GM18502 (cell line): Measurements from ENCODE around the gene STAC.
A peak's percentile ranks its signal among the peaks of the same experiment; 100 is the strongest.

Source experiments
- ATAC-seq: cut with Tn5 transposase; IDR thresholded peaks from one replicate; pipeline ENCODE4 v1.9.1; 2021; ENCODE audit warnings: mild to moderate bottlenecking; ENCODE audit not compliant: unreplicated experiment, poor library complexity

STAC gene, protein sequence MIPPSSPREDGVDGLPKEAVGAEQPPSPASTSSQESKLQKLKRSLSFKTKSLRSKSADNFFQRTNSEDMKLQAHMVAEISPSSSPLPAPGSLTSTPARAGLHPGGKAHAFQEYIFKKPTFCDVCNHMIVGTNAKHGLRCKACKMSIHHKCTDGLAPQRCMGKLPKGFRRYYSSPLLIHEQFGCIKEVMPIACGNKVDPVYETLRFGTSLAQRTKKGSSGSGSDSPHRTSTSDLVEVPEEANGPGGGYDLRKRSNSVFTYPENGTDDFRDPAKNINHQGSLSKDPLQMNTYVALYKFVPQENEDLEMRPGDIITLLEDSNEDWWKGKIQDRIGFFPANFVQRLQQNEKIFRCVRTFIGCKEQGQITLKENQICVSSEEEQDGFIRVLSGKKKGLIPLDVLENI

DNA sequence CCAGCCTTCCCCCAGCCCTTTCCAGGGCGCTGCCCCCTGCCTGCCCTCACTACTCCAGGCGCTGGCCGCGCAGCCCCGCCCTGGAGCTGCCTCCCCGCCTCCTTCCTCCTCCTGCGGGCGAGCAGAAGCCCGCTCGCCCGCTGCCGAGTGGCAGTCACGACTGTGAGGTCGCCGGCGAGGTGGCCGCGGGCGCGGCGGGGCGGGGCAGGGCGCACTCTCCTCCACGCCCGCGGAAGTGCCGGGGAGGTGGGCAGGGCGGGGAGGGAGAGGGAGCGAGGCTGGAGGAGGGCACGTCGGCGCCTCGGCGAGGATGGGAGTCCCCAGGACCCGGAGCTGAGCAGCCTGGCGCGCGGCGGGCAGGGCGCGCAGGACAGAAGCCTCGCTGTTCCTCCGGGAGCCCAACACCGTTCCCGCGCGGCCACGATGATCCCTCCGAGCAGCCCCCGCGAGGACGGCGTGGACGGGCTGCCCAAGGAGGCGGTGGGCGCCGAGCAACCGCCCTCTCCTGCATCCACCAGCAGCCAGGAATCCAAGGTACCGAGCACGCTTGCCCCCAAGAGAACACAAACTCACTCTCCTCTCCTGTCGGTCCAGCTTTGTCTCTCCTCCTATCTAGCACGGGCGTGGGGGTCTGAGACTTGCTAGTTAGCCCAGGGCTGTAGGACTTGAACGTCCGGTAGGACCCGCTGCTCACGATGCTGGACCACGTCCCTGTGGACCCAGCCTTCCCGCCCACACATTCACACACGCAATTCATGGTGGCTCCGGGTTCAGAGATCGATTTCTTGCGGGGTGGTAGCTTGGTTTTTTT is at the start of gene STAC:
TSS of gene STAC (plus strand) at position 284 of the 811 bp plus-strand sequence. CDS start at position 424, 140 bp downstream.
- peak; percentile 62 for ATAC-seq

DNA sequence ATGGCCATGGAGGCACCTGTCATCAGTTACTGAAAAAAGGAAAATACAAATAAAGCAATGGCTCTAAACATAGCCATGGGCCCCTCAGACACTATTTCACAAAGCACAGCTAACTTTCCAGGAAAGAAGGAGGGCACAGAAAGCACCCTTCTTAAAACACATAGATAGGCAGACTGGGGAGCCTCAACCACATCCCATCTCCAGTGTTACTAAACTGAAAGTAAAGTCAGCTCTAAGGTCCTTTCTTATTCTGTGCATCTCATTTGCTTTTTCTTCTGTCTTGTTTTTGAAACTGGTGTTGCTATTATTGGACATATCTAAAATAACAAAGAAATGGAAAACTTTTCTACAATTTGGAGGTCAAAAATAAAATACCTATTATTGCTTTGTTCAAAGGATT is 48.2 kb upstream of the STAC start:
- ATAC-seq: no peak

DNA sequence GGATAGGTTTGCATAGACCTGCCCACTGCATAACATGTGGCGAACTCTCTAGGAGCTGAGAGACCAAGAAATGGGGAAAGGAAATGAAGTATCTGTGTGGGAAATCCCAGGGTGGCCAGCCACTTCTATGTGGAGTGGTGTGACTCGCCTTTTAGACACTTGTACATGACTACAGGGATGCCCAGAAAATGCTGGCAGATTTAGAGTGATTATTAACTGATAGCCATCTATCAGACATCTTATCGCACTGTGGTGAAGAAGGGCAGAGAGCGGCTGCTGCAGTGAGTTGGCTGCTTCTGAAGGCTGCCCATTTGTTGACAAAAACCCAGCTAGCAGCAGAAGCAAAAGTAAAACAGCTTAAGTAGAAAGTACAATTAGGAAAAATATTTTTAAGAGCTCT is 18.1 kb upstream of the STAC start:
- ATAC-seq: no peak

DNA sequence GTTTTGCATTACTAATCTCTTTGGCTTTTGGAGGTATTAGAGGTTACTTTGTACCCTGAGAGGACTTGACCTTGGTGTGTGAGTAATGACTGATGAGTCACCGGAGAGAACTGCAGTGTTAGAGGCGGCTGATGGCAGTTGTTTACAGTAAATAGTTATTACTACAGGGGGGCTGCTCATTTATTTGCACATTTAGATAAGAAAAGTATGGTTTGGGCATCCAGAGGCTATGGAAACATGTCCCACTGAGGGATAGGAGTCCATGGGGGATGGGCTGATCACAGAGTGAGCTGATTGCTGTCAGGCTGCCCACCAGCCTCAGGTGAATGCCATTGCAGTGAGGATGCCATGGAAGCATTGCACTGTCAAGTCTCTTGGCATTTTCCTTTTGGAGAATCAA is 17.3 kb upstream of the STAC start:
- ATAC-seq: no peak

DNA sequence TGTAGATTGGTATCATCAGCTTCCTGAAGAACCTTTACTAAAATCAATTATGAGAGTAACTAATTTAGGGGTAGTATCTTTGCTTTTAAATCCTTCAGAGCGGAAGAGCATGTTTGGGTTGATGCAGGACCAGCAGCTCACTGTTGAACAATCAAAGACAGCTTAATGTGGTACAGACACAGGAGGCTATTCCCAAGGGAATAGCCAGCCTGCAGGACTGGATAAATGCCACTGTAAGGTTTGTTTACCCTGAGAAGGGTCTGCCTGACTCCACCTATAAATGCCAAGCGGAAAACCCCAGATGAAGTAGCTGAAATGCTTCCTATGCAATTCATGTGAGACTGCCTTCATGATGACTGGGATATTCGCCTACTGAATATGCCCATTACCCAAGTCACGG is 16.0 kb upstream of the STAC start:
- no peak for ATAC-seq

DNA sequence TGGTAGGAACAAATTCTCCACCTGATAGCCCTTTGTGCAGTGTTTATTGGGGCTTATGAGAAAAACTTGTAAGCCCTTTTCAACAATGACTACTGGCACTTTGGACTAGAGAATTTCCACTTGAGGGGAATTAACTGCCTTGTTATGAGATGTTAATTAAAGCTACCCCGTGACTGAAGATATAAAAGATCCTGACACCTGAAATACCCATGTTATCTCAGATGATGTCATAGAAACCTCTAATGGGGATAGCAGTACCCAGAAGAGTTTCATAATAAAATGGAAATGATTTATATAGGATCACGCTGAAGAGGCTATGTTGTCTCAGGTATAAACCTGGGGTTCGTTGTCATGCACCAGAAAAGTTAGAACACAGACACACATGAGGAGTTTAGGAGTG is 14.5 kb upstream of the STAC start:
- ATAC-seq: no peak

DNA sequence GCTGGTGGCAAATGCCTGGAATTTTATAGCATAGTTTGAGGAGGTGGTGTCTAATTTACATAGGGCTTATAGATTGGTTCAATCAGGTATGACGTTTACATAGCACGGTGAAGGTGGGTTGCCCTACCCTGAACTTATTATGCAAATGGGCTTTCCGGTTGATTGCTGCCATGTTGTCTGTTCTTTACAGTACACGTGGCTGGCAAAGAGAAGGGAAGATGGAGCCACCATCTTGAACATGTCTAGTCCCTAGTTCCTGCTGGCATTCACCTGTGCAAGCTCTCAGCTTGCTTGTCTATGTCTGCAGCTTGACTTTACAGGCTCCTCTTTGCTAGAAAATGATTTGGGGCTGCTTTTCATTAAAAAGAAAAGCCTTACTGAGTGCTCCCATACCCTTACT is 14.0 kb upstream of the STAC start:
- ATAC-seq: no peak

DNA sequence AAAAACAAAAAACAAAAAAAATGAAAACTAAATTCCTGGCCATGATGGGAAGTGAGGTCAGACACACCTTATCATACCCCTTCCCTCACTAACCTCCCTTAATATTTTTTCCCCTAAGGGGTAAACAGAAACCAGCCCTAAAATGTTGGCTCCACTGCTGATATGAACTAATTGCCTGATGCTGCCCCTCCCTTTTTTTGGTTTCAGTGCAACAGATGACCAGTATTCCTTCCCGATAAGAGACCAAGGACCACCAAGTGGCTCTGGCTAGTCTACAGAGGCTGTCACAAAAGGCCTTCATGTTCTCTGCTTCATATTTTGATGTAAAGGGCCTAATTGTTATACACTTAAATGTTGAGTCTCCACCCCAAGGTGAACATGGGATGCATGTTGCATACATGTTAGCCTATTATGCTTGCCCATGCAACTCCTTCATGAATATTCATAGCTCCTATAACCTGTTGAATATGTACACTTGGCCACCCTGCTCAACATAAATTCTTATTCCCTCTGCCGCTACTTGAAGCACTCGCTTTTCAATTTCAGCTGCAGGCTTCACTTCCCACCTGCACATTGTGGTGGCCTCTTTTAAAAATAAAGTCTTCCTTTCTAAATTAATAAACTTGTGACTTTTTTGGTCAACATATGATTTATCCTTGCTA is 12.3 kb upstream of the STAC start:
- no peak for ATAC-seq

DNA sequence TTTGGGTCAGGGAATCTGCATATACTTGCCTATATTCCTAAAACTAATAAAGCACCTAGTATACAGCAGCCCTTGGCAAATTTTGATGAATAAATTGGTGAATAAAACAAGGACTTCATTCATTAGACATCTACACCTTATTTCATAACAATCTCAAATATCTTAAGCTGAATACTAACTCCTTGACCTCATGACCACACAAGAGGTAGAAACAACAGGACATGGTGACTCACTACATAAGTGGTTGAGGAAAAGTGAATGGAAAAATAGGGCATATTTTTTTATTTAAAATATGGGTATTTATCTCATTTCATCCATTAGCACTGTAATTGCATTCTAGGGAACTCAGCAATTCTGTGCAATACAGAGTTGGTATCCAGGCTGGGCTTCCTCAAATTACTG is 7.8 kb upstream of the STAC start:
- ATAC-seq: no peak

DNA sequence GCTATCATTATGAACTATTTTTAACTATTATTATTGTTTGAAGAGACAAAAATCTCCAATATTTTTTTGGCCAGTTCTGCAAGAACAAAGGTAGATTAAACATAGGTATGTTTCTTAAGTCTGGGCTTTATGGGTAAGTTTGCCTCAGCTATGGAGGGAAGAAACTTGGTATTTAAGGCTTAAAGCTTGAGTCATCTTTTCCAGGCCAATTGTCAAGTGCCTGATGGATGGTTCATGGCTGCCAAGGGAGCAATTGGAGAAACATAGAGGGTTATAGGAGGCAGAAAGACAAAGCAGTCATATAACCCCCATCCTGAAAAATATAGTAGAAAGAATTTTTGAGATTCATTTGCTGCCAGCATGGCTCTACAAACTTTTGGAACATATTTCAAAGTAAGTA is 7.2 kb upstream of the STAC start:
- no peak for ATAC-seq

DNA sequence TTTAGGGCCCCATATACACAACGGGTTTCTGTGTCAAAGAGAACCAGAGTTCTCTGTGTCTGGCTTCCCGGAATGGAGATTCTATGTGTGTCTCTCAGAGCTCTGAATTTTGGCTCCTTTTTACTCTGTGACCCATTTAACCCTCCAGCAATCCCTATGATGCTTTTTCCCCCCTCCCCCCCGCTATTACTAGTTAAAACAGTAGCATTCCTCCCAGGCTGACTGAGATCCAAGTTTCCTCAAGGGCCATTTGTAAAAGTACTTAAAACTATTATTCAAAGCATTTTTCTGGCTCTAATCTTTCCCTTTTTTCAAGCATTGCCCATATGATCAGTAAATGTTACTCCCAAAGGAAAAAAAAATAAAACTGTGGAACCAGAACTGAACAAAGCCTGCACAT is 6.6 kb upstream of the STAC start:
- ATAC-seq: no peak

DNA sequence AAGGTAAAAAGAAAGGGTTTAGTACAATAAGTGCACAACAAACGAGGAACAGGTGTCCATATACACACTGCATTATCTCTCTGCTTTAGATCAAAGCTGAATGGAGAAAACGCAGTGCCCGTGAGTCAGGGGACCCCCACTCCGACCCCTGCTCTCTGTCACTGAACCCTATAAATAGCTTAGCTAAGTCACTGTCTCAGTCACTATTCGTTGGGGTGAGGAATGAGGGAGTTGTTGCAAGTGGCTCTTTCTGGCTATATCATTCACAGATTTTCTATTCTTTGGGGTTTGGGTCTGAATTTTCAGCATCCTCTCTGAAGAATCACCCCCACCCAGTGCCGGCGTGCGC is 458 bp upstream of the STAC start:
- ATAC-seq: no peak

DNA sequence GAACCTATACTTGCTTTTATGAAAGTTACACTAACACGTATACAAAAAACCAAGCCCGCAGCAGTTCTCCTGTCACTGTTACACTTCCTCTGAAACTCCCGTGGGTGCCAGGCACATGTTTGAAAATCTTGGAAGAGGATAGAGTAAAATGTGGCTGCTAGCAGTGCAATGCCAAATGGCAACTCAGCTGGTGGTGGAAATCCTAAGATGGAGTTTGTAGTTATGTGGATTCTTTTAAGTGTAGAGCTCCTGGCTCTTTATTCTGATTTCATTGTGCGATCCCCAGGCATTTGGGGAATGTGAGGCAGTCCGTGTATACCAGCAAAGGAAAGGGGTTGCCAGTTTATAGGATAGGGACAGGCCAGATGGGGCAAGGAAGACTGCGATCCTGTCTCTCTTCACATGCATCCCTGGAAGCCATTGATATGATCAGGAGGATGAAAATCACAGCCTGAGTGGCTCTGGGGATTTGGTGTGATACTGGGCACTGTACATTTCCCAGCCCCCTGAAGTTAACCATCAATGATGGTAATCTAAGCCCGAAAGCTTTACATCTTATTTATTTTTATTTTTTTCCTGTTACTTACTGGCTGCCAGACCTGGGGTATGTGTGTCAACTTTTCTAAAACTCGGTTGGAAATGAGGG is 1.1 kb downstream of the STAC start:
- ATAC-seq: no peak

DNA sequence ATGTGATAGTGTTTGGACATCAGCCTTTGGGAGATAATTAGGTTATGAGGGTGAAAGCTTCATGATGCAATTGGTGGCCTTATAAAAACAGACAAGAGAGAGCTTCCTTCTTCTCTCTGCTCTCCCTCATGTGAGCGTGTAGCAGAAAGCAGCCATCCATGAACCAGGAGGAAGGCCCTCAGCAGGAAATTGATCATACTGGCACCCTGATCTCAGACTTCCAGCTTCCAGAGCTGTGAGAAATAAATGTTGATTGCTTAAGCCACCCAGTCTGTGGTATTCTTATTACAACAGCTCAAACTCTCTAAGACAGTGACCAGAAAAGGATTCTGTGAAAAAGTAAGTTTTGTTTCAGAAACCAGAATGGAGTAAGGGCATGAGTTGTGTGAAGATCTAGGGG is 13.3 kb downstream of the STAC start:
- ATAC-seq: no peak

DNA sequence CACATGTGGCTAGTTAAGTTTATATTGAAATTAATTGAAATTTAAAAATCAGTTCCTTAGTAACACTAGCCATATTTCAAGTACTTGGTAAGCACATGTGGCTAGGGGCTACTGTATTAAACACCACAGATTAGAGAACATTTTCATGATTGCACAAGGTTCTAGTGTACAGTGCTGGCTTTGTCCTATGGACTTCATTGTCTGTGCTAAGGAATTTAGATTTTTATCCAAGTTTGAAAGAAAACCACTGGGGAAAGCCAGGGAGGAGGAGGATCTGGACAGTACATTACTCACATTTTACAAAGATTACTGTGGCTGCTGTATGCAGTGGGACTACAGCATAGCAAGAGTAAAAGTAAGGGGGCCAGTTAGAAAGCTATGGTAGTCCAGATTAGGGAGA is 13.9 kb downstream of the STAC start:
- ATAC-seq: no peak

DNA sequence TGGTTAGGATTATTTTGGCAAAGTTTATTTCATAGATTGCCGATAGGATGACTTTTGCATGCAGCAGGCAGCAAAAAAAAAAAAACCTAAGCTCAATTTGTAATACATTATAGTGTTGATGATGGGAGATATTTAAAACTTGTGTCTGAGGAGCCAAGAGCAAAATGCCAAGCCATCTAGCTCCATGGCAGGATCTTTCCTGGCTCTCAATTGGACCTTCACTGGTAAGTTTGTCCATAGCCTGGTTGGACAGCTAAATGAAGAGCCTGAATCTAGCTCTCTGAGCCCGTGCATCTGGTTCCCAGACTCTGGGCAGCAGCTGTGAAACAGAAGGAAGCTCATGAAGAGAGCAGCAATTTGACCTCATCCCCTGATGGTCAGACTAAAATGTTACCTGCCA is 17.5 kb downstream of the STAC start:
- no peak for ATAC-seq

DNA sequence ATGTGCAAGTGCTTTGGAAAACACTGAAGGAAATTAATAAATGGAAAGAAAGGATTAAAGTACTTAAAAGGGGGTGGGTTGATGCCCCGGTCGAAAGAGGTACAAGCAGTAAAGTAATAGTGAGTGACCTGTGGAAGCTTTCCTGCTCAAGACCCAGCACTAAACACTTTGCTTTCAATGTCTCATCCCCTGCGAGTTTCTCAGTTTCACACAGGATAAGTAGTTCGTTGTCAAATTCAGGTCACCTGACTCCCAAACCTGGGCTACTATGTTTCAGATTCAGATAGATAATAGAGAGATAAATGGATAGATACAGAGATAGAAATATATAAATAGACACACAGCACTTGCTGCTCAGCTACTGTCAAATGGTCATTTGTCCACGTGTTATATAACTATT is 19.6 kb downstream of the STAC start:
- no peak for ATAC-seq

DNA sequence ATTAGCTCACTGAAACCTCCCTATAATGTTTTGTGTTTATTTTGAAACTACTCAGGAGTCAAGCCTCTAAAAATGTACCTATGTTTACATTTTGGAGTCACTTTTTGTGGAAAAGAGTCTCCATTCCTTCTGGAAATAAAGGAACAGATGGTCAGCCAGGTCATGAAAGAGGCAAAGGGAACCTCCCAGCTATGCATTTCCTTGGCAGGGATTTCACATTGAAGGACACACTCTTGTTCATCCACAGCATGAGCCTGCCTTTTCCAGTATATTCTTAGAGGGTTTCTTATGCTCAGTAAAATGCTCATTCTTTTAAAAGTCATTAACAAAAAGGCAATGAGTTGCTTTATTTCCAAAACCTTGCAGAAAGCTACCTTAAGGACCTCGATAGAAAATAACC is 20.8 kb downstream of the STAC start:
- no peak for ATAC-seq

DNA sequence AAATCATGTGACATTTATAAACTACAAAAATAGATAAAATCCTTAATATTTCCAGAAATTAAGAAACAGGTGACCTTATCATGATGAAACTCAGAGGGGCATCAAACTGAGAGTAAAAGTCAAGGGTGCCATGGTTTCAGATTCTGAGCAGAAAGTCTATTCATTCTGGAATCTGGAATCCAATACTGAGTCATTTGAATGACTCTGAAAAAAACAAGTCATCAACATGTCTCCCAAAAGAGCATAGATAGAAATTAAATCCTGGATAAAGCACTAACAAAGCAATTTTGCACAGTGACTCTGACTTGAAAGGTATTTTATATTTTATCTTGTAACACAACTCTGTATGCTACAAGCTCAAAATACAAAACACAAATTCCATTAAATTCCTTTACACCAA is 23.4 kb downstream of the STAC start:
- ATAC-seq: no peak

DNA sequence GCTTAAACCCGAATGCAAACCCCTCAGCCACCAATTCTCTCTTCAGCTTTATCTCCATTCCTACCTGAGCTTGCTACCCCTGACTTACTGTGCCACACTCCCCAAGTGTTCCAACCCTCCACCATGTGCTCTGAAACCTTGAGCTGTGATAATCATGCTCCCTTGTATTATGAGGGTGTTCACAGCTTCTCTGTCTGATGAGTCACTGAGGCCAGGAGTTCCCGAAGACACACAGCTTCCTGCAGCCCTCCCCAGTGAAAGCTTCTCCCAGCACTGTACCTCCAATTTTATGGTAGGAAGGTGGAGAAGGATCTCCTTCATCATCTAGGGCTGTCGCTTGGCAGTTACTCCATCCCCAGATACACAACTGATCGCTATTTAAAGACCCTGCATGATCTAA is 24.9 kb downstream of the STAC start:
- ATAC-seq: no peak

DNA sequence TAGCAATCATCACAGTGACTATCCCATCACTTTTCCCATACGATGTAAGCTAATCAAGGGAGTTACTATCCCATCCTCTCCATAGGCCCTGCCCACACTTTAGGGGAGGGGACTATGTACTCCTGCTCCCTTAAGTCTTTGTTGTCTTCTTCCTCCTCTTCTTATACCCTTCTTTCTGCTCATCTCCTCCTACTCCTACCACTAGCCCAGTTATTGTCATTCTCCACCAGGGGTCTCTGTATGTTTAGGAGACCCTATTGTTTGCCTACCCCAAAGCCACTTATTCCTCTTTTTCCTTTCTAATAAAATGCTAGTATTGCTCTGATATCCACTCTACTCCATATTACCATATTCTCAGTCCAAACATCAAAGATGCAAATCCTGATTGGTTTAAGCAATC is 27.8 kb downstream of the STAC start:
- no peak for ATAC-seq
